Ishikawa (cell line): ENCODE data around the gene HOMER1.

Source experiments
- EP300 ChIP-seq: IDR thresholded peaks from 2 replicates; pipeline ENCODE4 v1.6.1; 2012; ENCODE audit warnings: borderline replicate concordance
- FOXM1 ChIP-seq: IDR thresholded peaks from 2 replicates; pipeline ENCODE4 v1.6.1; 2012; ENCODE audit warnings: low read depth, borderline replicate concordance
- TAF1 ChIP-seq: IDR thresholded peaks from 2 replicates; pipeline ENCODE4 v1.6.1; 2012; ENCODE audit warnings: low read depth, mild to moderate bottlenecking
- YY1 ChIP-seq: IDR thresholded peaks from 2 replicates; pipeline ENCODE4 v1.6.1; 2012; ENCODE audit warnings: low read depth
- TF ChIP-seq, protein P1 (sequence below): IDR thresholded peaks from 2 replicates; pipeline ENCODE4 v1.6.1; 2012; ENCODE audit warnings: low read depth, mild to moderate bottlenecking
- TF ChIP-seq, protein P2 (sequence below): IDR thresholded peaks from 2 replicates; pipeline ENCODE4 v1.6.1; 2012

DNA sequence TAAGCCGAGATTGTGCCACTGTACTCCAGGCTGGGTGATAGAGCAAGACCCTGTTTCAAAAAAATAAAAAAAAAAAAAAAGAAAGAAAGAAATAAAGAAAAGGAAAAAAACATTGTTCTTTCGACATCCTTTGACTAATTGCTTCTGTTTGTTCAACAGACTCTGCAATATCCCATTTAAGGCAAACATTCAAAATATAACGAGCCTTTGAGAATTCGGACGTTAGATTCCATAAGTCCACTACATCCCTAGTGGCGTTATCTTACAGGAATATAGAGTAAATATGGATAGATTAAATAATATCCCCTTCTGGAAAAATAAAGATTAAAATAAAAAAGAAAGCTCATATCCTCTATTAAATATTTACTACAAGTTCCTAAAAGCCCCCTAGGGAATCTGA is 27.0 kb upstream of the HOMER1 start:
- TF ChIP-seq, protein P1, sequence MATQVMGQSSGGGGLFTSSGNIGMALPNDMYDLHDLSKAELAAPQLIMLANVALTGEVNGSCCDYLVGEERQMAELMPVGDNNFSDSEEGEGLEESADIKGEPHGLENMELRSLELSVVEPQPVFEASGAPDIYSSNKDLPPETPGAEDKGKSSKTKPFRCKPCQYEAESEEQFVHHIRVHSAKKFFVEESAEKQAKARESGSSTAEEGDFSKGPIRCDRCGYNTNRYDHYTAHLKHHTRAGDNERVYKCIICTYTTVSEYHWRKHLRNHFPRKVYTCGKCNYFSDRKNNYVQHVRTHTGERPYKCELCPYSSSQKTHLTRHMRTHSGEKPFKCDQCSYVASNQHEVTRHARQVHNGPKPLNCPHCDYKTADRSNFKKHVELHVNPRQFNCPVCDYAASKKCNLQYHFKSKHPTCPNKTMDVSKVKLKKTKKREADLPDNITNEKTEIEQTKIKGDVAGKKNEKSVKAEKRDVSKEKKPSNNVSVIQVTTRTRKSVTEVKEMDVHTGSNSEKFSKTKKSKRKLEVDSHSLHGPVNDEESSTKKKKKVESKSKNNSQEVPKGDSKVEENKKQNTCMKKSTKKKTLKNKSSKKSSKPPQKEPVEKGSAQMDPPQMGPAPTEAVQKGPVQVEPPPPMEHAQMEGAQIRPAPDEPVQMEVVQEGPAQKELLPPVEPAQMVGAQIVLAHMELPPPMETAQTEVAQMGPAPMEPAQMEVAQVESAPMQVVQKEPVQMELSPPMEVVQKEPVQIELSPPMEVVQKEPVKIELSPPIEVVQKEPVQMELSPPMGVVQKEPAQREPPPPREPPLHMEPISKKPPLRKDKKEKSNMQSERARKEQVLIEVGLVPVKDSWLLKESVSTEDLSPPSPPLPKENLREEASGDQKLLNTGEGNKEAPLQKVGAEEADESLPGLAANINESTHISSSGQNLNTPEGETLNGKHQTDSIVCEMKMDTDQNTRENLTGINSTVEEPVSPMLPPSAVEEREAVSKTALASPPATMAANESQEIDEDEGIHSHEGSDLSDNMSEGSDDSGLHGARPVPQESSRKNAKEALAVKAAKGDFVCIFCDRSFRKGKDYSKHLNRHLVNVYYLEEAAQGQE, result no peak
- TF ChIP-seq, protein P2, sequence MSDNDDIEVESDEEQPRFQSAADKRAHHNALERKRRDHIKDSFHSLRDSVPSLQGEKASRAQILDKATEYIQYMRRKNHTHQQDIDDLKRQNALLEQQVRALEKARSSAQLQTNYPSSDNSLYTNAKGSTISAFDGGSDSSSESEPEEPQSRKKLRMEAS, result no peak
- TF ChIP-seq FOXM1, result no peak
- no peak for TF ChIP-seq EP300
- TF ChIP-seq YY1, result no peak
- TF ChIP-seq TAF1, result no peak
